Measurements from ENCODE around the gene AQP7.
"Not testable (repeated sequence)": the region's sequence is repeated elsewhere in the genome, so short reads cannot be mapped to it uniquely, and the experiment has no call there.

AQP7 gene

GRCh38 chr9:33375841-33376321 is 26.5 kb downstream of the AQP7 start:
- peak in 34 of 58 donors; percentile 6 to 87 (median 40) for DNase-seq

- DNase-seq: peak in 10 of 58 donors; percentile 16 to 46 (median 32)
These were observed 27.0 kb downstream of the AQP7 start for GRCh38 chr9:33375238-33375840.

- peak in 52 of 58 donors; percentile 4 to 83 (median 45) for DNase-seq
These were observed 27.6 kb downstream of the AQP7 start for GRCh38 chr9:33374634-33375237.

DNA sequence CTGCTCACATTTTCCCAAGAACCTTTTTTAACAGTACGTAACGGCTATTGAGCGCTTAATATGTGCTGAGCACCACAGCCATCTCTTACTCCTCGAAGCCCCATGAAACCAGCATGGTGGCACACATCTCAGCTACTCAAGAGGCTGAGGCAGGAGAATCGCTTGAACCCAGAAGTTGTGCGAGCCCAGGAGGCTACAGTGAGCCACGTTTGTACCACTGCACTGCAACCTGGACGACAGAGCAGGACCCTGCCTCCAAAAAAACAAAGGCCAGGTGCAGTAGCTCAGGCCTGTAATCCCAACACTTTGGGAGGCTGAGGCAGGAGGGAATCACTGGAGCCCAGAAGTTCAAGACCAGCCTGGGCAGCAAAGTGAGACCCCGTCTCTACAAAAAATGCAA is 28.2 kb downstream of the AQP7 start:
- DNase-seq: no peak

GRCh38 chr9:33372900-33373299 is 29.5 kb downstream of the AQP7 start:
- no peak for DNase-seq

DNA sequence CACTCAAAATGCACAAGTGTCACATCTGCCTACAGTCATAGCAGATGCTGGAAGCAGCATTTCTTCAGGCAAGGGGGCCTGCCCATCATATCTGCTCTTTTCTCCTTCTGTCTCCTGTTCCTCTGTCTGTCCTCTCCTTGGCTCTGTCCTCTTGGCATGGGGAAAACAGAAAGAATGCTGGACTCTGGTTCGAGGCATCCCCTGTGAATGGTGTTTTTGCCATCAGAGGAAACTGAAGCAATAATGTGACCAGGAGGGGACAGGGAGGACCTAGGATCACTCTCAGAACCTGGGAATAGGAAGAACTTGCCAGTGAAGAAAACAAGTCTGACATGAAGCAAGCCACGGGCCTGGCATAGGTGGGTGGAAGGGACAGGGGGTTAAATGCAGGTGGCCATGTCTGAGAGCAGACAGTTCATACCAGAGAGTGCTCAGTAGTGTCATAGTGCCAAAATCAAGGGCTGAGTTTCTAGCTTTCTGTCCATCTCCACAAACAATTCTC is 35.3 kb downstream of the AQP7 start:
- no peak for DNase-seq

DNA sequence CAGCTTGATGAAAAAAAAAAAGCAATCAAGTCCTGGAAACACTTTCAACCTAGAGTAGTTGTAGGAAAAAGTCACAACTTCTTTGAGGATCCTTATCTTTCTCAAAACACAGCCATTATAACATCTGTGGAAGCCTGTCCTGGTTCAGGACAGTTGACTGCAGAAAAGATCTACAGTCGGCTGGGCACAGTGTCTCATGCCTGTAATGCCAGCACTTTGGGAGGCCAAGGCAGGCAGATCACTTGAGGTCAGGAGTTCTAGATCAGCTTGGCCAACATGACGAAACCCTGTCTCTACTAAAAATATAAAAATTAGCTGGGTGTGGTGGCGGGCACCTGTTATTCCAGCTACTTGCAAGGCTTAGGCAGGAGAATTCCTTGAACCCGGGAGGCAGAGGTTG is 37.6 kb downstream of the AQP7 start:
- DNase-seq: not testable (repeated sequence)

DNA sequence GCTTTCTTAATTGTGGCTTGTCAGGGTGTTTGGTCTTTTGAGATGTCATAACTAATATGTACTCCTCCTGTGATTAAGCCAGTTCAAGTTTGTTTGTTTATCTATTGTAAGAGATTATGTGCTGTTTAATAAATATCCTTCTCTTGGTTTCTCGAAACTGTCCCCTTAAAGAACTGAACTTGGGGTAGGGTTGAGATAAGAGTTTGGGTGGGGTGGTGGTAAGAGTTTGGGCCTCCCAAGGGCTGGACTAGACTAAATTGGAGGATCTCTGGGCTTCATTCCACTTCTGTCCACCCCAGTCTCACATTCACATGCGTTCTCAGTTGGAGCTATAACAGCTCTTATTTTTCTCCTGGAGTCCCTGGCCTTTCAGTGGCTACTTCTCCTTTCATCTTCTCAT is 38.2 kb downstream of the AQP7 start:
- no peak for DNase-seq

DNA sequence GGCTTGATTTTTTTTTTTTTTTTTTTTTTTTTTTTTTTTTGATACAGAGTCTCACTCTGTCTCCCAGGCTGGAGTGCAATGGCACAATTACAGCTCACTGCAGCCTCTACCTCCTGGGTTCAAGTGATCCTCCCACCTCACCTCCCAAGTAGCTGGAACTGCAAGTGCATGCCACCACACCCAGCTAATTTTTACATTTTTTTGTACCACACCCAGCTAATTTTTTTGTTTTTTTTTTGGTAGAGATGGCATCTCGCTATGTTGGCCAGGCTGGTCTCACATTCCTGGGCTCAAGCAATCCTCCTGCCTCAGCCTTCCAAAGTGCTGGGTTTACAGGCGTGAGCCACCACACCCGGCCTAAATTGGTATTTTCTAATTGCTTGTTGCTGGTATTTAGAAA is 43.7 kb downstream of the AQP7 start:
- not testable (repeated sequence) for DNase-seq

- DNase-seq: no peak
These were observed 46.4 kb downstream of the AQP7 start for GRCh38 chr9:33355933-33356332.

DNA sequence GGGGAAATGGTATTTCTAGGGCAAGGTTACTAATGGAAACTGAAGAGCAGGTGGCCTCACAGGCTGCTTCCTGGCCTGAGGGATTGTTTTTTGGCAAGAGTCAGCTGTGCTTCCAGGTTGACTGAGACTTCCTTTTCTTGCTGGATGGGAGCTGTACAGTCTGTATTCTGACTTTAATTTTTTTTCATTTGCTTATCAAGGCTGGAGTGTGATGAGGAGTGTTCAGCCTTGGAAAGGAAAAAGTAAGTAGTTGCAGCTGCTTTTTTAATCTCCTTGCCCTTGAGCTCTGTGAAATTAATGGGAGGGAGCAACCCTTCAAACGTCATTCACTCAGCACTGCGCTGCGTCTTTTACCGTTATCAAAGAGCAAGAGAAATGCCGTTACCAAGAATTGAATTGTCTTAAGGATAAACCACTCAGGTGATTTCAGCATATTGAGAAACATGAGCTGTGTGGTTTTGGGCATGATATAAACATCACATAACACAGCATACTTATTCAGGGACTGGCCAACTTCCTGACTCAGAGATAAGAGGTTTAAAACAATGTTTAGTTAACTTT is 47.6 kb downstream of the AQP7 start:
- DNase-seq: no peak

DNA sequence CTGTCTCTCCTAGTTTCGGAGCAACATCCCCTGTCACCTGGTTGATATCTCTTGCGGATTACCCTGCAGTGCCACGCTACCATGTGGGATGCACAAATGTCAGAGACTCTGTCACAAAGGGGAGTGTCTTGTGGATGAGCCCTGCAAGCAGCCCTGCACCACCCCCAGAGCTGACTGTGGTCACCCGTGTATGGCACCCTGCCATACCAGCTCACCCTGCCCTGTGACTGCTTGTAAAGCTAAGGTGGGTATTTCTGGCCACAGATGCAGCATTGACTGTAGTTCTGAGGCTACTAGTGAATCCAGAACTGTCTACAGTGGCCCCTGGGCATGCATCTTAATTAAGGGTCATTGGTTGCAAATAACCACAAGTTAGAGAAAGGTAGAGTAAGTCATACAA is 50.8 kb downstream of the AQP7 start:
- no peak for DNase-seq

GRCh38 chr9:33350310-33350709 is 52.1 kb downstream of the AQP7 start:
- DNase-seq: no peak

- no peak for DNase-seq
These were observed 52.6 kb downstream of the AQP7 start for GRCh38 chr9:33349743-33350142.

DNA sequence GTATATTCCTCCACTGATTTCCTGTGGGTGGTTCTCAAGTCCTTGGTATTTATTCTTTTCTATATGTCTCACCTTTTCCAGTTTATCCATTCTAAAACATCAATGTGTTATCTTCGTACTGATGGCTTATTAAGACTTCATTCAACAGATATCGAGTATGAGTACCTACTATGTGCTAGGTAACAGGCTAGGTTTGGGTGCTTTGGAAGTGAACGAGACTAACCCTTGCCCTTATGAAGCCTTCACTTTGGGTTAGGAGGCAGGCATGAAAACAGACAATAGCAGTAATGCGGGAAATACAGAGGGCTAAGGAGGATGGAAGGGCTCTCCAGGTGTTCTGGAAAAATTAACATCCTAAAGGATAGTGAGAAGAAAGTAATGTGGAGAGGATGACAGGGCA is 53.4 kb downstream of the AQP7 start:
- no peak for DNase-seq

- DNase-seq: peak in 4 of 58 donors; percentile 2 to 28 (median 18)
These were observed 55.8 kb downstream of the AQP7 start for GRCh38 chr9:33346564-33346963.

- no peak for DNase-seq
These were observed 58.2 kb downstream of the AQP7 start for GRCh38 chr9:33344145-33344544.

- no peak for DNase-seq
These were observed 61.2 kb downstream of the AQP7 start for GRCh38 chr9:33341182-33341581.

DNA sequence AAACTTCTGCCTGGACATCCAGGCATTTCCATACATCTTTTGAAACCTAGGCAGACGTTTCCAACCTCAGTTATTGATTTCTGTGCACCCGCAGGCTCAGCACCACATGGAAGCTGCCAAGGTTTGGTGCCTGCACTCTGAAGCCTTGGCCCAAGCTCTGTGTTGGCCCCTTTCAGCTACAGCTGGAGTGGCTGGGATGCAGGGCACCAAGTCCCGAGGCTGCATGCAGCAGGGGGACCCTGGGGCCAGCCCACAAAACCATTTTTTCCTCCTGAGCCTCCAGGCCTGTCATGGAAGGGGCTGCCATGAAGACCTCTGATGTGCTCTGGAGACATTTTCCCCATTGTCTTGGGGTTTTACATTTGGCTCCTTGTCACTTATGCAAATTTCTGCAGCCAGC is 62.2 kb downstream of the AQP7 start:
- no peak for DNase-seq
